Hematopoietic multipotent progenitor cell treated with erythropoietin and hydrocortisone succinate and interleukin-3 and kit ligand, for 4 days (in vitro differentiated cells): ENCODE measurements around the gene NSMF.
A peak's percentile ranks its signal among the peaks of the same experiment; 100 is the strongest.

Source experiments
- DNase-seq: peaks from one replicate; pipeline ENCODE4 v3.0.0-alpha.2; 2015

The NSMF gene

GRCh38 chr9:137408651-137409405 is 50.3 kb downstream of the NSMF start:
- no peak for DNase-seq

- DNase-seq, result no peak
Observed at GRCh38 chr9:137407590-137408300, 51.4 kb downstream of the NSMF start.

DNA sequence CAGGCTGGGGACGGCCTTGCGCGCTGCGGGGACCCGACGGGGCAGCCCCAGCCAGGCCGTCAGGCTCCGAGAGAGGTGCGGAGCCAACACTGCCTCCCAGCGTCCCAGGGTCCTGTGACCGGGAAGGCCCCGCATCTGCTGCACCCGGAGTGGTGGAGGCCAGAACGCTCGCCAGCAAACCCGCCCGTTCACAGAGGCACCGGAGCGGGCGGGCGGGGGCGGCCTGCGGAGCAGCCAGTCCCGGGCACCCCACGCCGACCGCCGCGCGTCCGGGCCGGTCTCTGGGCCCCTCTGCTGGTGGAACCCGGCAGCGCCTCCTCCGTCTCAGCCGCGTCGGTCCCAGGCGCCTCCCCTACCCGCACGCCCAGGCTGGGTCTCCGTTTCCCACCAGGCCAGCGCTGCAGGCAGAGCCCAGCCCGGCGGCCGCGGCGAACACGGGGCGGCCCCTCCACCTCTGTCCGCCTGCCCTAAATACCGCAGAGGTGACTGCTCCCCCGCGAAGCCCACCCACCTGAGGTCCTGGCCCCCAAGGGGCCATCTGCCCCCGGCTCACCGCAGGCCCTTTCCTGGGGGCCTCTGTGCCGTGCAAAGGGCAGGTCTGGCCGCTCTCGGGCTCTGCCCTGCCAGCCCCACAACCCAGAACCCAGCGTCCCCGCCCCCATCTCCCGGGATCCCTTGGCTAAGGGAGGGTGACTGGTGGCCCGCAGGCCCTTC is 52.1 kb downstream of the NSMF start:
- DNase-seq, result peak; percentile 86

DNA sequence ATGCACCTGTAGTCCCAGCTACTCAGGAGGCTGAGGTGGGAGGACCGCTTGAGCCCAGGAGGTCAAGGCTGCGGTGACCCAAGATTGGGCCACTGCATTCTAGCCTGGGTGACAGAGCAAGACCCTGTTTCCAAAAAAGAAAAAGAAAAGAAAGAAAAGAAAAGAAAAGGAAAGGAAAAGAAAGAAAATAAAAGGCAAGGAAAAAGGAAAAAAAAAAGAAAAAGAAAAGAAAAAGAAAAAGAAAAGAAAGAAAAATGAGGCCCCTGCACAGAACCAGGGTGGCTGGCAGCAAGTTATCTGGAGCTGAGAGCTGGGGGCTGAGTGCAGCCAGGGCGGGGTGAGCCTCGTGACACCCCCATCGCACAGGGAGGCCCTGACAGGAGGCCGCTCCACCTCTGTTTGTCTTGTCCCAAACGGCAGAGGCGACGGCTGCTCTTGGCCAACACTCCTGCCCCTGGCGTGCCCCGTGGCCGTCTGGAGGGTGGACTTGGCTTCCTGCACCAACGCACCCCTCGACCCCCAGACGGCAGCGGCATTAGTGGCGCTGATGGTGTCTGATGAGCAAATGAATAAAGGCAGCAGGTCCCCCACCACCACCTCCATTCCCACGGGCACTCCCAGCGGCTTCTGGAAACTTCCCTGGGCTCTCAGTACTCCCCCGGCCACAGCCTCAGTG is 52.9 kb downstream of the NSMF start:
- no peak for DNase-seq

GRCh38 chr9:137405677-137406081 is 53.5 kb downstream of the NSMF start:
- peak; percentile 78 for DNase-seq

- DNase-seq, result no peak
Observed at GRCh38 chr9:137404961-137405567, 54.1 kb downstream of the NSMF start.

GRCh38 chr9:137403269-137403668 is 55.9 kb downstream of the NSMF start:
- no peak for DNase-seq

DNA sequence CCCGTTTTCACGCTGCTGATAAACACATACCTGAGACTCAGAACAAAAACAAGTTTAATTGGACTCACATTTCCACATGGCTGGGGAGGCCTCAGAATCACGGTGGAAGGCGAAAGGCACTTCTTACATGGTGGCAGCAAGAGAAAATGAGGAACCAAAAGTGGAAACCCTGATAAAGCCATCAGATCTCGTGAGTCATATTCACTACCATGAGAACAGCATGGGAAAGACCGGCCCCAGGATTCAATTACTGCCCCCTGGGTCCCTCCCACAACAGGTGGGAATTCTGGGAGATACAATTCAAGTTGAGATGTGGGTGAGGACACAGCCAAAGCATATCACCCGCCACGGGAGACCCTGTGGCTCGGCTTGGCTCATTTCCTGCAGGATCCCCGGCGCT is 56.4 kb downstream of the NSMF start:
- peak; percentile 46 for DNase-seq

DNA sequence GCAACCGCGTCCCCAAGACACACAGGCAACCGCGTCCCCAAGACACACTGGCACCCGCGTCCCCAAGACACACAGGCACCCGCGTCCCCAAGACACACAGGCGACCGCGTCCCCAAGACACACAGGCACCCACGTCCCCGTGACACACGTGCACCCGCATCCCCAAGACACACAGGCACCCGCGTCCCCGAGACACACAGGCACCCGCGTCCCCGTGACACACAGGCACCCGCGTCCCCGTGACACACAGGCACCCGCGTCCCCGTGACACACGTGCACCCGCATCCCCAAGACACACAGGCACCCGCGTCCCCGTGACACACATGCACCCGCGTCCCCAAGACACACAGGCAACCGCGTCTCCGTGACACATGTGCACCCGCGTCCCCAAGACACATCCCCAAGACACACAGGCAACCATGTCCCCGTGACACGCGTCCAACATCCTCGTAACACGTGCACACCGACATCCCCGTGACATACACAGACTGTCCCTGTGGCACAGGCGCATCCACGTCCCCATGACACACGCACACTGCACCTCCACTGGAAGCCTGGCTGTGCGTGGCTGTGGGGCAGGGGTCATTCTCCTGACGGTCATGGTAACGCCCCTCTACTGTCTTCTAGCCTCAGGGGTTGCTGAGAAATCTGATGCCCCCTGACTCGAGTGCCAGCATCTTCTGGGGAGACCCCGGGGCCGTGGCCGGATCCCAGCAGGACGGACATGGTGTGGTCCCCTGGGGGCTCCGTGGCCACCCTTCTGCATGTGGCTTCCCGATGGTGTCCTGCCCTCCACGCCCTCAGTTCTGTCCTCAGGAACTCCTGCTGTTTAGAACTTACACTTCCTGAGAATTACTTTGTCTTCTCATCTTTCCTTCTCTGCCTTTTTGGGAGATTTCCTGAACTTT is 60.3 kb downstream of the NSMF start:
- DNase-seq, result no peak

GRCh38 chr9:137397675-137398423 is 61.3 kb downstream of the NSMF start:
- no peak for DNase-seq
